ENCODE data around the gene CASP5.

CASP5 gene

GRCh38 chr11:105024394-105024793 lies 1.4 kb upstream of the CASP5 start:
- TF ChIP-seq CTCF (IDR thresholded peaks at IDR 0.05; ENCODE audit: low read length): no peak
- TF ChIP-seq EZH2 (IDR thresholded peaks at IDR 0.05; ENCODE audit: borderline replicate concordance, low read length): no peak
- Histone ChIP-seq H3K79me2 (ENCODE audit: insufficient read depth, low read length) (no peaks in the 10 kb centered on the region), H3K4me2 (ENCODE audit: low read length) (no peak overlapping the region), H4K20me1 (ENCODE audit: insufficient read depth, low read length) (no peaks in the 10 kb centered on the region), H3F3A (ENCODE audit: insufficient read depth, low read length) (no peaks in the 10 kb centered on the region), H2AFZ (ENCODE audit: low read length) (no peak overlapping the region), H3K9ac (ENCODE audit: low read length) (no peak overlapping the region), H3K4me3 (ENCODE audit: low read depth, low read length, poor library complexity, severe bottlenecking) (no peak overlapping the region), H3K9me2 (ENCODE audit: low read depth, low read length) (no peaks in the 10 kb centered on the region), H3K4me1 (ENCODE audit: insufficient read depth, low read length, severe bottlenecking) (no peaks in the 10 kb centered on the region), H3K9me3 (ENCODE audit: low read length) (no peaks in the 10 kb centered on the region), H3K27me3 (ENCODE audit: insufficient read depth, low read length) (no peaks in the 10 kb centered on the region), H3K36me3 (ENCODE audit: insufficient read depth, low read length) (no peaks in the 10 kb centered on the region), H3K27ac (ENCODE audit: low read depth, low read length, poor library complexity, severe bottlenecking) (no peak overlapping the region)

GRCh38 chr11:105022527-105022926 lies 441 bp downstream of the CASP5 start:
- TF ChIP-seq EZH2 (IDR thresholded peaks at IDR 0.05; ENCODE audit: borderline replicate concordance, low read length): no peak
- no peak for TF ChIP-seq CTCF (IDR thresholded peaks at IDR 0.05; ENCODE audit: low read length)
- no peaks in the 10 kb centered on the region for H4K20me1 ChIP-seq (ENCODE audit: insufficient read depth, low read length)
- H2AFZ ChIP-seq (ENCODE audit: low read length): no peak overlapping the region
- H3K4me3 ChIP-seq (ENCODE audit: low read depth, low read length, poor library complexity, severe bottlenecking): no peak overlapping the region
- H3K4me1 ChIP-seq (ENCODE audit: insufficient read depth, low read length, severe bottlenecking): no peaks in the 10 kb centered on the region
- H3K27ac ChIP-seq (ENCODE audit: low read depth, low read length, poor library complexity, severe bottlenecking): no peak overlapping the region
- no peaks in the 10 kb centered on the region for H3F3A ChIP-seq (ENCODE audit: insufficient read depth, low read length)
- no peaks in the 10 kb centered on the region for H3K27me3 ChIP-seq (ENCODE audit: insufficient read depth, low read length)
- no peaks in the 10 kb centered on the region for H3K9me3 ChIP-seq (ENCODE audit: low read length)
- H3K9me2 ChIP-seq (ENCODE audit: low read depth, low read length): no peaks in the 10 kb centered on the region
- no peak overlapping the region for H3K9ac ChIP-seq (ENCODE audit: low read length)
- no peak overlapping the region for H3K4me2 ChIP-seq (ENCODE audit: low read length)
- no peaks in the 10 kb centered on the region for H3K79me2 ChIP-seq (ENCODE audit: insufficient read depth, low read length)
- no peaks in the 10 kb centered on the region for H3K36me3 ChIP-seq (ENCODE audit: insufficient read depth, low read length)

GRCh38 chr11:105007463-105007862 lies 15.5 kb downstream of the CASP5 start:
- no peaks in the 10 kb centered on the region for H4K20me1 ChIP-seq (ENCODE audit: insufficient read depth, low read length)
- no peak for TF ChIP-seq EZH2 (IDR thresholded peaks at IDR 0.05; ENCODE audit: borderline replicate concordance, low read length)
- TF ChIP-seq CTCF (IDR thresholded peaks at IDR 0.05; ENCODE audit: low read length): no peak
- no peak overlapping the region for H2AFZ ChIP-seq (ENCODE audit: low read length)
- no peak overlapping the region for H3K4me2 ChIP-seq (ENCODE audit: low read length)
- no peaks in the 10 kb centered on the region for H3K4me1 ChIP-seq (ENCODE audit: insufficient read depth, low read length, severe bottlenecking)
- no peak overlapping the region for H3K27ac ChIP-seq (ENCODE audit: low read depth, low read length, poor library complexity, severe bottlenecking)
- no peaks in the 10 kb centered on the region for H3K27me3 ChIP-seq (ENCODE audit: insufficient read depth, low read length)
- no peaks in the 10 kb centered on the region for H3K79me2 ChIP-seq (ENCODE audit: insufficient read depth, low read length)
- H3K9me2 ChIP-seq (ENCODE audit: low read depth, low read length): no peaks in the 10 kb centered on the region
- no peaks in the 10 kb centered on the region for H3F3A ChIP-seq (ENCODE audit: insufficient read depth, low read length)
- H3K36me3 ChIP-seq (ENCODE audit: insufficient read depth, low read length): no peaks in the 10 kb centered on the region
- no peaks in the 10 kb centered on the region for H3K9me3 ChIP-seq (ENCODE audit: low read length)
- H3K4me3 ChIP-seq (ENCODE audit: low read depth, low read length, poor library complexity, severe bottlenecking): no peak overlapping the region
- H3K9ac ChIP-seq (ENCODE audit: low read length): no peak overlapping the region
